ENCODE data around the gene SETSIP. TPM values are rescaled to one million over a fixed set of nuclear protein-coding genes. Genes with fewer than 3 reads are reported as not detected.

Gene SETSIP
- total RNA-seq, 6 experiments from 2014 or later, result not detected

- Mint-ChIP-seq H3K9me3 (peaks cover under 1% of the 10 kb centered on the region; the same call in 1 of the 2 replicates), H3K4me3 (no peak overlapping the region)
Measured at GRCh38 chr1:92091625-92092024, 16.4 kb upstream of the SETSIP start.

GRCh38 chr1:92087542-92087941 is 12.3 kb upstream of the SETSIP start:
- no peak overlapping the region for H3K4me3 Mint-ChIP-seq
- H3K4me1 Mint-ChIP-seq (ENCODE audit: low read depth), result no peaks in the 10 kb centered on the region
- peaks cover 5% of the 10 kb centered on the region; the same call in 1 of the 2 replicates for H3K36me3 Mint-ChIP-seq (ENCODE audit: low read depth)
- DNase-seq, result no peak
- peaks cover 20% of the 10 kb centered on the region for H3K9me3 Mint-ChIP-seq
- H3K27me3 Mint-ChIP-seq (ENCODE audit: insufficient read depth), result no peaks in the 10 kb centered on the region; the same call in 1 of the 2 replicates
- TF ChIP-seq CTCF (IDR thresholded peaks at IDR 0.05), result no peak
- no peak overlapping the region for H3K27ac Mint-ChIP-seq

More at GRCh38 chr1:92091625-92092024, 16.4 kb upstream of the SETSIP start:
- Mint-ChIP-seq H3K4me1 (ENCODE audit: low read depth) (no peaks in the 10 kb centered on the region), H3K36me3 (ENCODE audit: low read depth) (no peaks in the 10 kb centered on the region), H3K27me3 (ENCODE audit: insufficient read depth) (no peaks in the 10 kb centered on the region; the same call in none of the 2 replicates), H3K27ac (no peak overlapping the region)
- DNase-seq, result no peak
- TF ChIP-seq CTCF (IDR thresholded peaks at IDR 0.05), result no peak

GRCh38 chr1:92085727-92086126 is 10.5 kb upstream of the SETSIP start:
- no peak for TF ChIP-seq CTCF (IDR thresholded peaks at IDR 0.05)
- Mint-ChIP-seq H3K4me3 (no peak overlapping the region), H3K4me1 (ENCODE audit: low read depth) (no peaks in the 10 kb centered on the region), H3K27ac (no peak overlapping the region), H3K27me3 (ENCODE audit: insufficient read depth) (no peaks in the 10 kb centered on the region; the same call in 1 of the 2 replicates), H3K36me3 (ENCODE audit: low read depth) (peaks cover 5% of the 10 kb centered on the region; the same call in 1 of the 2 replicates), H3K9me3 (peaks cover 20% of the 10 kb centered on the region)
- no peak for DNase-seq

GRCh38 chr1:92084651-92085050 is 9.4 kb upstream of the SETSIP start:
- no peak for DNase-seq
- H3K27me3 Mint-ChIP-seq (ENCODE audit: insufficient read depth), result no peaks in the 10 kb centered on the region; the same call in none of the 2 replicates
- H3K4me3 Mint-ChIP-seq, result no peak overlapping the region
- no peak for TF ChIP-seq CTCF (IDR thresholded peaks at IDR 0.05)
- H3K9me3 Mint-ChIP-seq, result peaks cover 20% of the 10 kb centered on the region
- peaks cover 6% of the 10 kb centered on the region for H3K4me1 Mint-ChIP-seq (ENCODE audit: low read depth)
- no peak overlapping the region for H3K27ac Mint-ChIP-seq
- H3K36me3 Mint-ChIP-seq (ENCODE audit: low read depth), result peaks cover 5% of the 10 kb centered on the region; the same call in 1 of the 2 replicates

- H3K27ac Mint-ChIP-seq, result no peak overlapping the region
- H3K4me1 Mint-ChIP-seq (ENCODE audit: low read depth), result peaks cover 6% of the 10 kb centered on the region
- TF ChIP-seq CTCF (IDR thresholded peaks at IDR 0.05), result no peak
- no peak for DNase-seq
- H3K9me3 Mint-ChIP-seq, result peaks cover 14% of the 10 kb centered on the region
- H3K4me3 Mint-ChIP-seq, result peak overlapping the region; percentile 92
- H3K36me3 Mint-ChIP-seq (ENCODE audit: low read depth), result peaks cover 5% of the 10 kb centered on the region; the same call in 1 of the 2 replicates
- no peaks in the 10 kb centered on the region; the same call in none of the 2 replicates for H3K27me3 Mint-ChIP-seq (ENCODE audit: insufficient read depth)
Measured at GRCh38 chr1:92081031-92081430, 5.8 kb upstream of the SETSIP start.
